GM19438 (cell line): ENCODE results near the gene PCBP3.

Experiments
- ATAC-seq: cut with Tn5 transposase; IDR thresholded peaks from one replicate; pipeline ENCODE4 v1.9.1; 2021; ENCODE audit warnings: low read depth; ENCODE audit not compliant: unreplicated experiment

The PCBP3 gene

DNA sequence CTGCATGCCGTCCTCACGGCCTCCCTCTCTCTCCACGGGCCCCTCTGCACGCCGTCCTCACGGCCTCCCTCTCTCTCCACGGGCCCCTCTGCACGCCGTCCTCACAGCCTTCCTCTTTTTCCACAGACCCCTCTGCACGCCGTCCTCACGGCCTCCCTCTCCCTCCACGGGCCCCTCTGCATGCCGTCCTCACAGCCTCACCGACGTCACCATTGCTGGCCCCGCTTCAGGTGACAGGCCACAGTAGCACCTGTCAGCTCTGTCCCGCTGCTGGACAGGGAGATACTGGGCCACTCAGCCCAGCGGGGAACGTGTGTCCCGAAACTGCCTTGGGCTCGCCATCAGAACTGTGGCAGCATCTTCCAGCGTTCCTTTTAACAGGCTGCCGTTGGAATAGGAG is 255.3 kb downstream of the PCBP3 start:
- no peak for ATAC-seq

DNA sequence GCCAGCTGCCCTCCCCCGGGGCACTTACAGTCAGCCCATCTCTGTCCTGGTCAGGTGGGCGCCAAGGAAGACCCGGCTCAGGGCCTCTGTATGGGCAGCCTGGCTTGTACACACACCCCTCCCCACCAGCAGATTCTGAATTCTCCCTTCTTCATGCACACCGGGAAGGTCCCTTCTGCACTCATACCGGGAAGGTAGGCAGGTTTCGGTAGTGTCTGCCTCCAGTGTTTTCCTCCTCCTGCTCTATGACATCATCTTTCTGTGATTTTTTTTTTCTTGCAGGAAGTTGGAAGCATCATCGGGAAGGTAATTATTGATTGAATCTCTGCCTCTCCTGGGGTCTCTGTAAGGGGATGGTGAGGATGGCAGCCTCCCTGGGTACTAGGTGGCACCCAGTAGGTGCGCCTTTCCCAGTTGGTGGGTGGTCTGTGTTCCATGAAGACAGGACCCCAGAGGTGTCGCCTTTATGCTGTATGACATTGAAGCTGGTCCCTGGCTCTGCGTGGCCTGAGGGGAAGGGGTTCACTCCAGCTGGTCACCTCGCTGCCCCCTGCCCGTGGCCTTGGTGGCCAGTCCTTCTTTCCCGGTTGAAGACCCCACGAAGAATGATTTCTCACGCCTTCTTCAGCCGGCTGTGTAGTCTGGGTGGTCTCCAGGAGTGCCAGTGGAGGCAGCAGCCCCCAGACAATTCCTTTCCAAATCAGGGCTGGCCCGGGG is 255.9 kb downstream of the PCBP3 start:
- no peak for ATAC-seq

GRCh38 chr21:45900034-45900868 is 256.7 kb downstream of the PCBP3 start:
- ATAC-seq, result no peak

- no peak for ATAC-seq
Observed at GRCh38 chr21:45901061-45901690, 257.7 kb downstream of the PCBP3 start.

DNA sequence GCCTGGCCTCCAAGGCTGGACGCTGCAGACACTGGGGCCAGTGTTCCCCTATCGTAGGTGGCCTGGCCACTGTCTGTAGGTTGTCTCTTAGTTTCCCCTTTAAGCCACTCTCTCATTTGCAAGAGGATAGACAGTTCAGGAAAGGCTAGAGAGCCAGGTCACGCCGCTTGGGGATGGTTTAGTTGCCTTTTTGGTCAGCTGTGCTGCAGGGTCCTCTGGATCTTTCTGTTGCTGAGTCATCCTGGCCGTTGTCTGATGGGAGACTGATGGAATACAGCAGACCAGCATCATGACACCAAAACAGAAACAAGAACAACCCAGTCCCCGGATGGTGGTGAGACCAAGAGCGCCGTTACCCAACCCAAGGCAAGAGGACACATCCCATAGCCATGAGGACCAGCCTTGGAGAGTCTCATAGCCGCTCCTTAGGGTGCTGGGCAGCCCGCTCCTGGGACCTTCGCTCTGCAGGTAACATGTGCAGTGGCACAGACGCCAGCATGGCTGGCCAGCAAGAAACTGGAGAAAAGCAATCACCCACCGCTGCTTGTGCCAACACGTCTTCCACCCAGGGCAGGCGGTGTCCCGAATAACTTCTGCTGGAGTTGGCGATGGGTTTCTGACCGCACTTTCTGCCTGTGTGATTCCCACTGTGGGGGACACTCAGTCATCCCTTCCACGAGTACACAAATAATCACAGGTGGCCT is 258.9 kb downstream of the PCBP3 start:
- no peak for ATAC-seq

- no peak for ATAC-seq
Observed at GRCh38 chr21:45905196-45905595, 261.7 kb downstream of the PCBP3 start.

DNA sequence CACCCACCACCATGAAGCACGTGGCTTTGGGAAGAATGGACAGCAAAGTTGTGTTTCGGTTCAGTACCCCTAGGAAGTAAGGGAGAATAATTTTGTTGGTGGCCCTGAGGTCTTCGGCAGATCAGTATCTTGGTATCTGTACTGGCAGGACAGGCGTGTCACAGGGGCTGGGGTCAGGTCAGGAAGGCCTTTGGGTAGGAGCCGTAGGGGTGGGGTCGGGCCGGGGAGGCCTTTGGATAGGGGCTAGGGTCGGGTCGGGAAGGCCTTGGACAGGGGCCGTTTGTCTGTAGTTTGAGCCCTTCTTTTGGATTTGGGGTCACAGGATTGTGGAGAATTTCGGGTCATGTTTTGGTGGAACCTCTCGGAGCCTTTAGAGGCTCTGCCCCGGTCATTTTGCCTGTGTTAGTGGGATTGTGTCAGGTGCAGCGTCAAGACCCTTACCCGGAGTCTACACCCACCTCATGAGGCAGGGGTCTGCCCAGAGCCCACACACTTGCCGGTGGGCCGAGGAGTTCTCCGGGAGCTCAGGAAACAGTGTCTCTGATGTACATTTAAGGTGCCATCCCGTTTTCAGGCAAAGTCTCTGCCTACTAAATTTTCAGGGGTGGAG is 262.8 kb downstream of the PCBP3 start:
- ATAC-seq, result no peak

DNA sequence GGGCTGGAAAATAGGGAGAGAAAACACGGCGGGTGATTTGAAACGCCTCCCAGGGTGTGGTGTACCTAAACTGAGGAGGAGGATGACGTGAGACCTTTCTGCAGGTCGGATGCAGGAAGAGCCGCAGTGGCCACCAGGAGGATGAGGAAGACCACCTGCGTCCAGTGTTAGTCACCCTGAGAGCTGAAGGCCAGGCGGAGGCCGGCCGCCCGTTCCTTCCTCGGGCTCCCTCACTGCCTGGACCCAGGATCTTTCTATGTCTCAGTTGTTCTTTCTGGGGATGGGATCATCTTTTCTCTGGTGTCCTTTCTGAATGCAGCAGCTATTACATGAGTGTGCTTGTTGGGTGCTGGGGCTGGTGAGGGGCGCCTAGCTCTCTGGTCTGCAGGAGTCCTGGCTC is 263.3 kb downstream of the PCBP3 start:
- no peak for ATAC-seq

DNA sequence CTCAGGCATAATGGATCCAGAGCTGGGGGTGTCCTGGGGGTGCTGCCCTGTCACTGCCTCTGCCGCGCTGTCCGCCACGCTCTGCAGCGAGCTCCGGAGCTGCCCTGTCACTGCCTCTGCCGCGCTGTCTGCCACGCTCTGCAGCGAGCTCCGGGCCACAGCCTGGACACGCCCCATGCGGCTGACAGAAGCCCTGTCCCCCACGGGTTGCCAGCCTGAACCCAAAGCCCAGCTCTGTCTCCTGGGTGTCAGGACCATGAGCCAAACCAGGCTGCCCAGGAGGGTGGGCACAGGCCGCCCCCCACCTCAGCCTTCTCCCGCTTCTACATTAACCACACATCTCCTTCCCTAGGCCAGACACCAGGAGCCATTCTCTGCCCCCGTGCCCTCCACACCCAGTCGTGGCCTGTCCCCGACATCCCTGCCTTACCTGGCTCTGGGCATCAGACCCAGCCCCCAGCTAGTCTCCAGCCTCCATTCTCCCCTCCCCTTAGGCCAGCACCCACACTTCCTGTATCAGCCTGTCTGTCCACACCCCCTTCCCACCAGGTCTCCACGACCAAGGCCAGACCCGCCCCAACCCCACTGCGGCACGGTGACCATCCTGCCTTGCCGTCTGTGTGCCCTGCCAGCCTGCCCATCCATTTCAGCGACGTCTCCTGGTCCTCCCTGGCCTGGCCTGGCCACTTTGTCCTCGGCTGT is 265.2 kb downstream of the PCBP3 start:
- ATAC-seq, result no peak

DNA sequence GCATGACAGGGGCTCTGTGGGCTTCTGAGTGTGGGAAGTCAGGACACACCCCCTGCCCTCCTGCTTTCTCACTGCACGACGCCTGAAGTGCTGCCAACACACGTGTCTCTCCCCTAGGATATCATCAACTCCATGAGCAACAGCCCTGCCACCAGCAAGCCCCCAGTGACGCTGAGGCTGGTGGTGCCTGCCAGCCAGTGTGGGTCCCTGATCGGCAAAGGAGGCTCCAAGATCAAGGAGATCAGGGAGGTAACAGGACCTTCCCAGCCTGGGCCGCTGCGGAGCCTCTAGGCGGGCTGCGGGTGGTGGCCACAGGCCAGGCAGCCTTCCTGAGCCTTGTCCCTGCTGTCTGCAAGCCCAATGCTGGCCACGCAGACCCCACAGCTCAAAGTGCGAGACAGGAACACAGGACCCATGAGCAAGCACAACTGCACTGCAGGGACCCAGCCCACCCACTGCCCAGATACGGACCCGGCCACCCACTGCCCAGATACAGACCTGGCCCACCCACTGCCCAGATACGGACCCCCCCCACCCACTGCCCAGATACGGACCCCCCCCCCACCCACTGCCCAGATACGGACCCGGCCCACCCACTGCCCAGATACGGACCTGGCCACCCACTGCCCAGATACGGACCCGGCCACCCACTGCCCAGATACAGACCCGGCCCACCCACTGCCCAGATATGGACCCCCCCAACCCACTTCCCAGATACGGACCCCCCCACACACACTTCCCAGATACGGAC is 265.9 kb downstream of the PCBP3 start:
- ATAC-seq, result no peak

DNA sequence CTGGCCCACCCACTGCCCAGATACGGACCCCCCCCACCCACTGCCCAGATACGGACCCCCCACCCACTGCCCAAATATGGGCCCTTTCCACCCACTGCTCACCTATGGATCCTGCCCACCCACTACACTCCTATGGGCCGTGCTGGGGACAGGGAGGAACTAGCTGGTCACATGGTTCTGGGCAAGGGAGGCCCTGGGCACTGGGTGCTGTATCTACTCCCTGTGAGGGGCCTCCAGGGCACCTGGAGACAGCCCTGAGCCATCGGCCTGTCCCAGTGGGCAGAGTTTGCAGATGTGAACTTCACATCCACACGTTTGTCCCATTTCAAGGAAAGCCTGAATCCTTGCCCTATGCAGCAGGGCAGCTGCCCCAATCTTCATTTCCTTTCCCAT is 266.6 kb downstream of the PCBP3 start:
- no peak for ATAC-seq

DNA sequence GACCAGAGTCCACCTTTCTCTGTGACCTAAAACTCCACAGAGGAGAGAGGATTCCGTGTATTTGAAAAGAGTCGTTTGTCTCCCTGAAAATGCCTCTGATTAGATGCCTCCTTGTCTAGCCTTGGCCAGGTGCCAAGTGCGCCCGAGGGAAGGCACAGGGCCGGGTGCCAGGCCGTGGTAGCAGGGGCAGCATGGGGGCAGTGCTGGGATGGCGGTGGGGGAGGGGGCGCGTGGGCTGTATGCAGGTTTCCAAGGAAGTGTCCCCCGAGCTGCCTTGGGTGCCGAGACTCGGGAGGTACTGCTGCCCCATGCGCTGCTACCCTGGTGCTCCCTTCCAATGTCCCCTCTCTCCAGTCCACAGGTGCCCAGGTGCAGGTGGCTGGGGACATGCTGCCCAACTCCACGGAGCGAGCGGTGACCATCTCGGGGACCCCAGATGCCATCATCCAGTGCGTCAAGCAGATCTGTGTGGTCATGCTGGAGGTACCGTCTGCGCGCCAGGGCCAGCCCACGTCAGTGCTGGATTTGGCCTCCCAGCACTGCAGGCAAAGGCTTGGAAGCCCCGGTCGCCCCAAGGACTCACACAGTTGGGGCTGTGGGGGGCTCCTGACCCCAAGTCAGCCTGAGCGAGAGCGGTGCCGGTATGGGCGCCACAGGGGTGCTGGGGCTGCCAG is 267.2 kb downstream of the PCBP3 start:
- no peak for ATAC-seq

DNA sequence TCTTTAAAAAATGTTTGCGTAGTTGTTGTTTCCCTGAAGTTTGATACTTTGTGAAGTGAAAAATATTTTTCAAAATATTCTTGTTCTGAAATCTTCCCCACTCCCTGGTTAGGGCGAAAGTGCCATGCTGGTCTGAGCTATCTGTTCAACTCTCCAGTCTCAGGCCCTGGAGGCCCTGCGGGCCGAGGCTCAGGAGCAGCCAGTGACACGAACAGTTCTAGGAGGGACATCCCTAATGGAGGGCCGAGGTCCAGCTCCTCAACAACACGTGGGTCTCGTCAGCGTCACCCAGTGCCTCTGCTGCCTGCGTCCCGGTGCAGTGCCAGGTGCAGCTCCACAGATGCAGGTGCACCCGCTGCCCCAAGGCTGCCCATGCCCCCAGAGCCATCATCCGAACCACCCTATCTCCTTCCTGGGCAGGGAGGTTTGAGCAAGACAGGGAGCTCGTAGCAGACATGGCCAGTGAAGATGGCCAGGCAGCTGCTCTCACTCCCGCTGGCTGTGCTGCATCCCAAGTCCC is 268.3 kb downstream of the PCBP3 start:
- no peak for ATAC-seq

DNA sequence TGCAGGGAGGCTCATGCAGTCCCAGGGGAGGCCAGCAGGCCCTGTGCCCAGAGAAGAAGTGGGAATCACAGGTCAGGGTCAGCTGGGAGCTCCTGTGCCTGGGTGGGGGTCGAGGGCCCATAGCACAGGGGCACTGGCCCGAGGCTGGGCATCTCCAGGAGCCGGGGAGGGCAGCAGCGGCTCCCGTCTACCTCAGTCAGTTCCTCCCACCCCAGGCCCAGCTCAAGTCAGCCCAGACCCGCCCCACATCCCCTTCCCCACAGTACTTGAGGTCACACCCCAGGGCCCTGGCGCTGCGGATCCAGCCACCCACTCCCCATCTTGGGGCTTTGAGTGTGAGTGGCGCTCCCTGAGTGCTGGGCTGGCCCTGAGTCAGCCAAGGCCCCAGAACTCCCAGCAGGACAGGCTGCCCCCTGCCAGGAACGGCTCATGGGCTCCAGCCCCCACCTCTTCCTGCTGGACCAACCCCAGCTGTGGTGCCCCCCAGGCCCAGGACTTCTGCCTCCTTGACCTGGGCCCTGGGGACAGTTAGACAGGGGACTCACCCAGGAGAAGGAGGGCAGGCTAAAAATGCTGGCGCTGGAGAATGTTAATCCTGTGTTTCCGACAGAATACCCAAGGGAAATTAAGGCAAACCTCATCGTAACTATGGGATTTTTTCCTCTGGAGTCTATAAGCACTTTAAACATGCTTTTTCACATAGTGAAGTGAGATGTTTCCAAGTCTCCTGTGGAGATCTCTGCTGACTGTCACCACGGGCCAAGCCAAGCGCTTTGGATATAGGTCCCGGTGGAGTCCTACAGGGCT is 269.3 kb downstream of the PCBP3 start:
- ATAC-seq, result no peak

DNA sequence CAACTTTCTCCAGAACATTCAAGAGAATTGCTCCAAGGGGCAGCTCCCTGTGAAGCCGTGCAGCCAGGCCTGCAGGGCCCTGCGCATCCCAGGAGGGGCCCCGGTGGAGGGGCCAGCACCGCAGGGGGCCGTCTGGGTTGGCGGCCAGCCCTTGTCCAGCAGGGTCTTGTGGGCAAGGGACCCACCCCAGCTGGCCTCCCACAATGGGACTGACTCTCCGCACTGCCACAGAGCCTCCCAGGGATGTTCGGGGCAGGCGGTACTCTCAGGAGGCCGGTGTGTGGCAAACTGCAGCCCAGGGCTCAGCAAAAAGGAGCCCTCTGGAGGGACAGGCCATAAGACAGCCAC is 269.9 kb downstream of the PCBP3 start:
- no peak for ATAC-seq

DNA sequence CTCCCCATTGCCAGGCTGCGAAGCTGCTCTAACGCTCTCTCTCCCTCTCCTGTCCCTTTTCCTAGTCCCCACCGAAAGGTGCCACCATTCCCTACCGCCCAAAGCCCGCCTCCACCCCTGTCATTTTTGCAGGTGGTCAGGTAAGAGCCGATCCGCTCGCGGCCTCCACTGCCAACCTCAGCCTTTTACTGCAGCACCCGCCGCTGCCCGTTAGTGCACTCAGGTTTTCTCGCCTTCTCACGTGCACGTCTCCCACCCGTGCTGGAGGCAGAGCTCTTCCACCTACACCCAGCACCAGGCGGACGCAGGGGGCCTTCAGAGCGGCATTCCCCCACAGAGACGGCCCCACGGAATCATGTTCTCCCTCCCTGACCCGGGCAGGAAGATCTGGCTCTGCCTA is 270.4 kb downstream of the PCBP3 start:
- ATAC-seq, result no peak

DNA sequence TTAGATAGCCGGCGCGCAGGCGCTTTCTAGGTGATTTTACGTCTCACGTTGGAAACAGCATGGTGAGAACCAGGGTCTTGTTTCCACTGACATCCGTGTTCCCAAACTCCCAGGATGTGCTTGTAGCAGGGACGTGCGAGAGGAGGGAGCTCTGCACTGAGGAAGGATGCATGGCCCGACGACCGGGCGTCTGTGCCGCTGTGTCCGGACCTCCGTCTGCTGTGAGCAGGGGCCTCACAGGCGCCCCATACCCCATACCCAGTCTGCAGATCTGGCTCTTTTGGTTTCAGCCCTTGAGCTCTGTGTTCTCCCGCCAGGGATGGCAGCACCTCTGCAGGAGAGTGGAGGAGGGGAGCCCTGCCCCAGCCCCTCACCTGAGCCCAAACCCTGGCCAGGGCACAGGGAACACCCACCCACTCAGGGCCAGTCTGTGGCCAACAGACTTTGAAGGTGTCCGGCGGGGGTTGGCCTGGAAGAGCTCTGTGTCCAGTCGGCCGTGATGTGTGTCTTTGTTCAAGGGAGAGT is 270.9 kb downstream of the PCBP3 start:
- ATAC-seq, result no peak
